Right ventricle myocardium inferior (tissue), 1 donor: ENCODE data around the gene POLR1E. TPM values are rescaled to one million over a fixed set of nuclear protein-coding genes. Genes with fewer than 3 reads are reported as not detected.

ENCODE experiments used
- ATAC-seq: fragments of 200-7000 bp; cut with Tn5 transposase; one replicate; pipeline ENCODE4 v1.9.1; 2020; ENCODE audit warnings: mild to moderate bottlenecking, moderate library complexity
- DNase-seq: peaks from one replicate; pipeline ENCODE4 v3.0.0; 2021; ENCODE audit errors: missing footprints
- intact Hi-C: fragments of 100-400 bp; cut with DNase I; formaldehyde crosslinking; loops from one replicate; pipeline ENCODE4 v1.11.0; 2022
- long read RNA-seq: library from polyadenylated mRNA; unstranded; transcript quantifications from one replicate; pipeline ENCODE4 v2.0.0, GENCODE V29; 2021
- total RNA-seq: library from RNA; stranded (reverse); fragmentation: NEBNext Ultra II Directional; extraction: Animal tissue kit (Norgen Biotek cat#: 25700); gene quantifications from one replicate; pipeline ENCODE4 v1.2.1, GENCODE V29; 2021
- donor health status: DM: no; HTN: yes; CAD: no; lungs with severe emphysema.

Gene POLR1E
- 10.5 TPM for total RNA-seq
- long read RNA-seq, partial matches to known transcripts, result 0 of 5 reads
- long read RNA-seq, other reads (novel, unspliced or antisense), result 0 of 5 reads

- DNase-seq (peak; percentile 98), ATAC-seq (peak; percentile 98)
- intact Hi-C loops, result loop anchor here (2.0 to 10.0 kb wide), 2 partner anchors 19 to 89 kb away; partner anchors contain the start of gene FBXO10
These were observed at the start of gene POLR1E for GRCh38 chr9:37485389-37486255. POLR1E (plus strand) TSS chr9:37485948; CDS start chr9:37486048, 100 bp downstream.

GRCh38 chr9:37436540-37436939, 49.2 kb upstream of the POLR1E start:
- ATAC-seq (peak; percentile 27), DNase-seq (no peak)
- intact Hi-C loops, result no loop called here

GRCh38 chr9:37437010-37437409, 48.7 kb upstream of the POLR1E start:
- ATAC-seq, result no peak
- intact Hi-C loops, result no loop called here
- no peak for DNase-seq

DNA sequence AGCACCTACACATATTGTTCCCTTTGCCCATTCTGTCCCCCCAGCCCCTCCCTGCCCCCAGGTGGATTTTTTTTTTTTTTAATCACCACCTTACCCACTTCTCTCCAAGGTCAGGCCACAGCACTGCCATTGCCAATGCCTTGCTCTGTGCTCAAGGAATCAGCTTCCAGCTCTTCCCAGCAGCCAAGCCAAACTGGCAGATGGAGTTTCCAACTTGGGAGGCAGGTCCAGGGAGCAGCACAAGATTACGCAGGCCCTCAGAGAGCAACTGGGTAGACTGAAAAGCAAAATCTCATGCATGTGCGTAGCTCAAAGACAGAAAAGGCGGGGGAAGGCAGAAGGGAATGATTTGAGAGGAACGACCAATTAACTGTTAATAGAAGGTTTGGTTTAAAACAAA, 48.1 kb upstream of the POLR1E start:
- peak; percentile 37 for ATAC-seq

DNA sequence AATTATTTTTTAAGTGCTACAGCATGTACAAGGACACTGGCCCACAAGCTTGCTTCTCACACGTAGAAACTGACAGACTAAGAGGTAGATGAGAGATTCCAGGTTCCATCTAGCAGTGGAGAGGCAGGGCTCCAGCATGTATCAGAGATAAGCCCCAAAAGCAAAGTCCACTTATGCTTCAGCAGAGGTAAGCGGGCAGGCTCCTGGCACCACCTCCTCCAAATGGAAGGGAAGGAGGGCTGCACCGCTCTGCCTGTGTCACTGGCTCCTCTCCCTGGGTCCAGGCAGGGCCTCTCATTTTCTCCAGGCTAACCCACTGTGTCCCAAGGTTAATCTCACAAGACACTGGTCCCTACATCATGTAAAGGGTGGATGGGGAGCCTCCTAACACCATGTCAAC, 47.4 kb upstream of the POLR1E start:
- DNase-seq (no peak), ATAC-seq (peak; percentile 7)
- intact Hi-C loops, result no loop called here

More for the DNA sequence above, 48.1 kb upstream of the POLR1E start:
- no peak for DNase-seq
- intact Hi-C loops, result no loop called here

GRCh38 chr9:37441776-37442370, 43.9 kb upstream of the POLR1E start:
- DNase-seq, result no peak
- ATAC-seq, result no peak
- intact Hi-C loops, result no loop called here

- no peak for ATAC-seq
- intact Hi-C loops, result no loop called here
These were observed 43.2 kb upstream of the POLR1E start for GRCh38 chr9:37442556-37442955.

DNA sequence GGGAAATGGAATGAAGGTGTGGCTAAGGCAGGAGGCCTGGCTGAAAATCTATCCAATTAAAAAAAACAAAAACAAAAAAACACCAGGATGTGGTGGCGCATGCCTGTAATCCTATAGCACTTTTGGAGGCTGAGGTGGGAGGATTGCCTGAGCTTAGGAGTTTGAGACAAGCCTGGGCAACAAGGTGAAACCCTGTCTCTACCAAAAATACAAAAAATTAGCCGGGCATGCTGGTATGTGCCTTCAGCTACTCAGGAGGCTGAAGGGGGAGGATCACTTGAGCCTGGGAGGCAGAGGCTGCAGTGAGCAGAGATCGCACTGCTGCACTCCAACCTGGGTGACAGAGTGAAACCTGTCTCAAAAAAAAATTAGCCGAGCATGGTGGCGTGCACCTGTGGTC, 42.2 kb upstream of the POLR1E start:
- intact Hi-C loops, result no loop called here
- no peak for ATAC-seq
- no peak for DNase-seq

More at GRCh38 chr9:37442556-37442955, 43.2 kb upstream of the POLR1E start:
- no peak for DNase-seq

- ATAC-seq (no peak), DNase-seq (no peak)
- intact Hi-C loops, result no loop called here
These were observed 40.9 kb upstream of the POLR1E start for GRCh38 chr9:37444890-37445289.

DNA sequence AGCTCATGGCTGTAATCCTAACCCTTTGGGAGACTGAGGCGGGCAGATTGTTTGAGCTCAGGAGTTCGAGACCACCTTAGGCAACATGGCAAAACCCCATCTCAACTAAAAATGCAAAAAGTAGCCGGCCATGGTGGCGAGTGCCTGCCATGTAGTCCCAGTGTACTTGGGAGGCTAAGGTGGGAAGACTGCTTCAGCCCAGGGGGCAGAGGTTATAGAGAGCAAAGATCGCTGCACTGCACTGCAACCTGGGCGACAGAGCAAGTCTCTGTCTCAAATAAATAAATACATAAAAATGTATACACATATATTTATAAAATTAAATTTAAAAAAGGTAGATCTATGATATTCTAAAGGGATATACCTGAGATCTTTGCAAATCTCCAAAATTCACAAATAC, 39.9 kb upstream of the POLR1E start:
- DNase-seq, result no peak
- ATAC-seq, result no peak
- intact Hi-C loops, result no loop called here

GRCh38 chr9:37446401-37446800, 39.3 kb upstream of the POLR1E start:
- DNase-seq, result no peak
- intact Hi-C loops, result no loop called here
- no peak for ATAC-seq

- ATAC-seq (no peak), DNase-seq (no peak)
- intact Hi-C loops, result no loop called here
These were observed 38.6 kb upstream of the POLR1E start for GRCh38 chr9:37447111-37447510.

GRCh38 chr9:37449862-37450632, 35.7 kb upstream of the POLR1E start:
- ATAC-seq (no peak), DNase-seq (no peak)
- intact Hi-C loops, result no loop called here

DNA sequence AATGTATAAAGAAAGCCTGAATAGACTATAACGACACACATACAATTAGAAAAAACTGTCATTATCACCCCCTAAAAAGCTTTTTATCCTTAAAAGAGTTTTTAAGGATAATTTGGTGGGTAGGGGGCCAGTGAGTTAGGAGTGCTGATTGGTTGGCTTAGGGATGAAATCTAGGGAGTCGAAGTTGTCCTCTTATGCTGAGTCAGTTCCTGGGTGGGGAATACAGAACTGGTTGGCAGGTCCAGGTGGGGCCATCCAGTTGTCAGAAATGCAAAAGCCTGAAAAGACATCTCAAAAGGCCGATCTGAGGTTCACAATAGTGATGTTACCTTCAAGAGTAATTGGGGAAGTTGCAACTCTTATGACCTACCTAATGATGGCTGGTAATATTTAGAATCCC, 34.1 kb upstream of the POLR1E start:
- DNase-seq (no peak), ATAC-seq (no peak)

GRCh38 chr9:37452611-37453010, 33.1 kb upstream of the POLR1E start:
- intact Hi-C loops, result no loop called here
- DNase-seq (no peak), ATAC-seq (peak; percentile 23)

More for the DNA sequence above, 34.1 kb upstream of the POLR1E start:
- intact Hi-C loops, result no loop called here

GRCh38 chr9:37453827-37454226, 31.9 kb upstream of the POLR1E start:
- DNase-seq (no peak), ATAC-seq (no peak)
- intact Hi-C loops, result no loop called here

DNA sequence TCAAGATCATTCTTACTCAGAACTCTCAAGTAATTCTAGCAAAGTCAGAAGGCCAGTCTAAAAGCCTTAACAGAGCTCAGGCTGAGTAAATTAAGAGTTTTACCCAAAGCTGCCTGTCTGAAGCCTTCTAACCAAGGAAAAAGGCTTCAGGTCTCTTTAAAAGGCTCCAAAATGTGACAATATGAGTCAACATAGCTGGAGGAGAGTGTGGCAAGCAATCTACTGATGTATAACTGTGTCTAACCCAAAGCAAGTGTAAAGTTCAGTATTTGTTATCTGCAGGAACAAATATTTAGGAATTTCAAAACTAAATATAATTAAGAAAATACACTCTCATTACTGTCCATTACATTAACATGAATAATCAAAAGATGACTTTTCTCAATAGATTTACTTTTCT, 31.5 kb upstream of the POLR1E start:
- ATAC-seq, result no peak
- intact Hi-C loops, result no loop called here
- no peak for DNase-seq

DNA sequence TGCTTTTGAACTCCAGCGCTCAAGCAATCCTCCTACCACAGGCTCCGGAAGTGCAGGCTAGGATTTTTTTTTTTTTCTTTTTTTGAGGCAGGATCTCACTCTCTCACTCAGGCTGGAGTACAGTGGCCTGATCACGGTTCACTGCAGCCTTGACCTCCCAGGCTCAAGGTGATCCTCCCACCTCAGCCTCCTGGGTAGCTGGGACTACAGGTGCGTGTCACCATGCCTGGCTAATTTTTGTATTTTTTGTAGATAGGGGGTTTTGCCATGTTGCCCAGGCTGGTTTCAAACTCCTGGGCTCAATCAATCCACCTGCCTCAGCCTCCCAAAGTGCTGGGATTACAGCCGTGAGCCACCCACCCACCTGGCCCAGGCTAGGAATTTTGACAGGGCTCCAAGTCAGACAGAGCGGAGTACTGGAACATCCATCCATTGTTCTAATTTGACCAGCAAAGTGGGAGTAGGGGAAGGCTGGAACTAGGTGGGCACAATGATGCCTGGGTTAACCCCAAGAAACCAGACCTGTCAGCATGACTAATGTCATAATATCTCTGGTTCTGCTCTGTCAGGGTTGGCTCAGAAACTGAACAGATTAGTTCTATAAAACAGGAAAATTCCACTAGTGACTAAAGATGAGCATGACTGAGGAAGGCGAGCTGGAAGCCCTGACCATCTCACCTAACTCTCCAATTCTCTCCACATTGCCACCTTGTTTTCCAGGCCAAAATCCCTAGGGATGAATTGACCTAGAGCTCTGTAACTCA, 29.7 kb upstream of the POLR1E start:
- DNase-seq, result no peak
- ATAC-seq, result no peak
- intact Hi-C loops, result no loop called here

DNA sequence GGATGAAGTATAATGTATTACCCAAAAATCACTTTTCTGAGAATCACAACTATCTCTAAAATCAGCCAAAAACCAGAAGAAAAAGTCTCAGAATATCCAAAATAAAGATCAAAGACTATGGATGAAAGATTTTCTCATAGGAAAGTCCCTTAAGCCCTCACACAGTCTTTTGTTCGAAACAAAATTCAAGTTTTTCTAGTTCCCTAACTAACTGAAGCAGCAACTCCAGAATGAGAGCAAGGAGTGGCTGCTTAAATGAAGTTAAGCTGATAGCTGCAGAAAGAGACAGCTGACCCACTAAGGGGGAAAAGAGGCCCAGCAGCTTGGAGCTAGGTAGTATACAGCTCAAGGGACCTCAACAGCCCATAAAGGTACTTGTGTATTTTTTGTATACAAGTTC, 28.9 kb upstream of the POLR1E start:
- ATAC-seq (no peak), DNase-seq (no peak)
- intact Hi-C loops, result no loop called here
